Measurements from ENCODE around the gene SPI1. TPM values are rescaled to one million over a fixed set of nuclear protein-coding genes. Genes with fewer than 3 reads are reported as not detected.

SPI1 gene
- total RNA-seq, 1 experiment from 2014 or later: 0.22 TPM

DNA sequence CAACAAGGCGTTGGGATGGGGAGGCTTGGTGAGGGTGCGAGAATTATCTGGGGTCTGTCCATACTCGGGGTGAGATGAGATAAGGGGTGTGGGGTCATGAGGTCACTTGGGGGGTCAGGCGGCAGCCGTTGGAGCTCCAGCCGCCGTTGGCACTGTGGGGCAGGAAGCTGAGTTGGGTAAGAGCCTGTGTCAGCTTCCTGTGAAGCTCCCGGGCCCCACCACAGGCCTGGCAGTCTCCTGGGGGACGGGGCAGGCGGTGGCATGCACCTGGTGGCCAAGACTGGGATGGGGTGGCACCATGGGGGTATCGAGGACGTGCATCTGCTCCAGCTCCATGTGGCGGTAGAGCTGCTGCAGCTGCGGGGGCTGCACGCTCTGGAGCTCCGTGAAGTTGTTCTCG lies 18.8 kb downstream of the SPI1 start:
- Histone ChIP-seq H3K9ac (ENCODE audit: low read length) (no peak overlapping the region), H3K79me2 (ENCODE audit: low read length) (no peaks in the 10 kb centered on the region), H3K4me2 (ENCODE audit: low read length) (no peak overlapping the region), H3K4me1 (ENCODE audit: insufficient read depth, low read length) (no peaks in the 10 kb centered on the region), H3K4me3 (ENCODE audit: low read length) (no peak overlapping the region), H3K36me3 (ENCODE audit: low read depth, low read length) (no peaks in the 10 kb centered on the region), H3K27ac (ENCODE audit: low read length) (no peak overlapping the region), H2AFZ (ENCODE audit: low read length) (no peak overlapping the region), H3F3A (ENCODE audit: low read length, unreplicated experiment) (no peaks in the 10 kb centered on the region), H3K9me3 (ENCODE audit: low read length) (no peaks in the 10 kb centered on the region), H4K20me1 (ENCODE audit: low read length) (no peaks in the 10 kb centered on the region), H3K27me3 (ENCODE audit: low read length) (no peaks in the 10 kb centered on the region), H3K9me2 (replicated peaks; ENCODE audit: low read length) (no peaks in the 10 kb centered on the region)
- intact Hi-C loops (cut with micrococcal nuclease): no loop called here
- BruUV-seq (replicated peaks): no TSS peak
- TF ChIP-seq EZH2phosphoT487 (IDR thresholded peaks at IDR 0.05; ENCODE audit: borderline replicate concordance, low read length): no peak
- TF ChIP-seq, protein P1, sequence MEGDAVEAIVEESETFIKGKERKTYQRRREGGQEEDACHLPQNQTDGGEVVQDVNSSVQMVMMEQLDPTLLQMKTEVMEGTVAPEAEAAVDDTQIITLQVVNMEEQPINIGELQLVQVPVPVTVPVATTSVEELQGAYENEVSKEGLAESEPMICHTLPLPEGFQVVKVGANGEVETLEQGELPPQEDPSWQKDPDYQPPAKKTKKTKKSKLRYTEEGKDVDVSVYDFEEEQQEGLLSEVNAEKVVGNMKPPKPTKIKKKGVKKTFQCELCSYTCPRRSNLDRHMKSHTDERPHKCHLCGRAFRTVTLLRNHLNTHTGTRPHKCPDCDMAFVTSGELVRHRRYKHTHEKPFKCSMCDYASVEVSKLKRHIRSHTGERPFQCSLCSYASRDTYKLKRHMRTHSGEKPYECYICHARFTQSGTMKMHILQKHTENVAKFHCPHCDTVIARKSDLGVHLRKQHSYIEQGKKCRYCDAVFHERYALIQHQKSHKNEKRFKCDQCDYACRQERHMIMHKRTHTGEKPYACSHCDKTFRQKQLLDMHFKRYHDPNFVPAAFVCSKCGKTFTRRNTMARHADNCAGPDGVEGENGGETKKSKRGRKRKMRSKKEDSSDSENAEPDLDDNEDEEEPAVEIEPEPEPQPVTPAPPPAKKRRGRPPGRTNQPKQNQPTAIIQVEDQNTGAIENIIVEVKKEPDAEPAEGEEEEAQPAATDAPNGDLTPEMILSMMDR (conservative IDR thresholded peaks at IDR 0.05; ENCODE audit: low read depth, low read length): no peak
- no peak for TF ChIP-seq EZH2 (IDR thresholded peaks at IDR 0.05; ENCODE audit: low read length, unreplicated experiment)
- ATAC-seq (no peak), DNase-seq (no peak)
- ChIA-PET CTCF (interaction anchor here (0.6 kb wide), 1 partner anchor 12 kb away, joined by 7 read pairs; no protein-coding TSS in a partner anchor), POLR2A (ENCODE audit: unreplicated experiment) (no interaction called here)

DNA sequence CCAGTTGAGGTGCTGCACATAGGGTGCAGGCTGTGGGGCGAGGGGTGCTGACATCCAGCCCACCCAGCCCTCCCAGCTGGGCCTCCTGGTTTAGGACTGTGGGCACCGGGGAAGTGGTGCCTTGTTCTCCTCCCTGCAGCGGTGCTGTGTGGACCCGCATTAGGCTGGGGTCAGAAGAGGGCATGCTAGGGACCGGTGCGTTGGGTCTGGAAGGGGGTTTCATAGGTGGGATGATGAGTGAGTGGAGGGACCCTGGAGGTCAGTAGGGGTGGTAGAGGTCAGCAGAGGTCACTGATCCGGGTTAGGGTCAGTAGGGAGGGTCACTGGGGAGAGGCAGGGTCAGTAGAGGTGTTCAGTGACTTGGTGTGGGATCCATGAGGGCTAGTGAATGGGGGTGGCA lies 19.2 kb downstream of the SPI1 start:
- ChIA-PET CTCF (interaction anchor here (0.6 kb wide), 1 partner anchor 12 kb away, joined by 7 read pairs; no protein-coding TSS in a partner anchor), POLR2A (ENCODE audit: unreplicated experiment) (no interaction called here)
- no peak overlapping the region for H3K27ac ChIP-seq (ENCODE audit: low read length)
- H3K27me3 ChIP-seq (ENCODE audit: low read length): no peaks in the 10 kb centered on the region
- no peaks in the 10 kb centered on the region for H3K79me2 ChIP-seq (ENCODE audit: low read length)
- H3K36me3 ChIP-seq (ENCODE audit: low read depth, low read length): no peaks in the 10 kb centered on the region
- no TSS peak for BruUV-seq (replicated peaks)
- H3K9me2 ChIP-seq (replicated peaks; ENCODE audit: low read length): no peaks in the 10 kb centered on the region
- DNase-seq: no peak
- intact Hi-C loops (cut with micrococcal nuclease): no loop called here
- H2AFZ ChIP-seq (ENCODE audit: low read length): no peak overlapping the region
- no peaks in the 10 kb centered on the region for H3K9me3 ChIP-seq (ENCODE audit: low read length)
- no peaks in the 10 kb centered on the region for H3F3A ChIP-seq (ENCODE audit: low read length, unreplicated experiment)
- no peak overlapping the region for H3K4me2 ChIP-seq (ENCODE audit: low read length)
- H3K9ac ChIP-seq (ENCODE audit: low read length): no peak overlapping the region
- no peak overlapping the region for H3K4me3 ChIP-seq (ENCODE audit: low read length)
- no peaks in the 10 kb centered on the region for H3K4me1 ChIP-seq (ENCODE audit: insufficient read depth, low read length)
- H4K20me1 ChIP-seq (ENCODE audit: low read length): no peaks in the 10 kb centered on the region
- no peak for ATAC-seq
- TF ChIP-seq, protein P1 (conservative IDR thresholded peaks at IDR 0.05; ENCODE audit: low read depth, low read length): no peak
- TF ChIP-seq EZH2 (IDR thresholded peaks at IDR 0.05; ENCODE audit: low read length, unreplicated experiment): no peak
- TF ChIP-seq EZH2phosphoT487 (IDR thresholded peaks at IDR 0.05; ENCODE audit: borderline replicate concordance, low read length): no peak

DNA sequence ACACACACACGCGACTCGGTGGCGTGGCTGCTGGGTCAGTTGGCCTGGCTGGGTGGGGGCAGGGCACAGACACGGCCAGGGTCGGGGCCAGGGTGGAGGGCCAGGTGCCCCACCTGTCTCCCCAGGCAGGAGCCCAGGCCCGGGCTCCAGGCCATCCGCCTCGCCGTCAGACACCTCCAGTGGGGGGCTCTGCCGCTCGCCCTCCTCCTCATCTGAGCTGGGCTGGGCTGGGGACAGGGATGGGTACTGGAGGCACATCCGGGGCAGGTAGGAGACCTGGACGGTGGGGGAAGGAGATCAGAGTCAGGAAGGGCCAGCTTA lies 19.7 kb downstream of the SPI1 start:
- H3K4me1 ChIP-seq (ENCODE audit: insufficient read depth, low read length): no peaks in the 10 kb centered on the region
- intact Hi-C loops (cut with micrococcal nuclease): no loop called here
- no peaks in the 10 kb centered on the region for H4K20me1 ChIP-seq (ENCODE audit: low read length)
- no peak overlapping the region for H2AFZ ChIP-seq (ENCODE audit: low read length)
- no peaks in the 10 kb centered on the region for H3F3A ChIP-seq (ENCODE audit: low read length, unreplicated experiment)
- no peak for DNase-seq
- no peaks in the 10 kb centered on the region for H3K79me2 ChIP-seq (ENCODE audit: low read length)
- no TSS peak for BruUV-seq (replicated peaks)
- H3K27me3 ChIP-seq (ENCODE audit: low read length): no peaks in the 10 kb centered on the region
- H3K9me3 ChIP-seq (ENCODE audit: low read length): no peaks in the 10 kb centered on the region
- H3K9me2 ChIP-seq (replicated peaks; ENCODE audit: low read length): no peaks in the 10 kb centered on the region
- TF ChIP-seq, protein P1 (conservative IDR thresholded peaks at IDR 0.05; ENCODE audit: low read depth, low read length): no peak
- TF ChIP-seq EZH2phosphoT487 (IDR thresholded peaks at IDR 0.05; ENCODE audit: borderline replicate concordance, low read length) (no peak), EZH2 (IDR thresholded peaks at IDR 0.05; ENCODE audit: low read length, unreplicated experiment) (no peak)
- no peak overlapping the region for H3K4me3 ChIP-seq (ENCODE audit: low read length)
- ChIA-PET CTCF (no interaction called here), POLR2A (ENCODE audit: unreplicated experiment) (no interaction called here)
- H3K4me2 ChIP-seq (ENCODE audit: low read length): no peak overlapping the region
- no peak overlapping the region for H3K9ac ChIP-seq (ENCODE audit: low read length)
- H3K36me3 ChIP-seq (ENCODE audit: low read depth, low read length): no peaks in the 10 kb centered on the region
- H3K27ac ChIP-seq (ENCODE audit: low read length): no peak overlapping the region
- ATAC-seq: no peak

Data from PC-3 (cell line).